SK-N-SH (cell line): ENCODE data around the gene TMEM267. TPM values are rescaled to one million over a fixed set of nuclear protein-coding genes. Genes with fewer than 3 reads are reported as not detected.

Experiments
- CTCF ChIA-PET: fragments of 300-600, 350-600 bp; formaldehyde crosslinking; extraction: SDS; loops from one replicate; lab custom pipeline; 2021; lab: Yijun Ruan, JAX
- POLR2A ChIA-PET: fragments of 350-600 bp; sonication (Branson Sonifier 250); formaldehyde crosslinking; extraction: SDS; loops from one replicate; lab custom pipeline; 2020; ENCODE audit warnings: antibody characterized with exemption, inconsistent platforms; lab: Yijun Ruan, JAX
- DNase-seq: peaks from one replicate; pipeline ENCODE4 v3.0.0; 2012
- H2AFZ ChIP-seq: fragments of 200-600 bp; sonication (generic); 2 replicates; pipeline ENCODE4 v1.8.1; 2016; ENCODE audit warnings: antibody characterized with exemption, mild to moderate bottlenecking, low read depth
- H3F3A ChIP-seq: fragments of 200-600 bp; sonication (generic); replicated peaks from 2 replicates; pipeline ENCODE3; 2016; ENCODE audit warnings: antibody characterized with exemption, mild to moderate bottlenecking; ENCODE audit not compliant: insufficient read depth
- H3K27ac ChIP-seq, 2 experiments: fragments of 200-500 bp in 1 of 2; fragments of 200-600 bp in 1 of 2; sonication (Bioruptor generic) in 1 of 2; sonication (generic), shearing (Covaris generic) in 1 of 2; 2 replicates each; pipeline versions ENCODE4 v1.5.1 to v1.6.1; 2014 to 2016; ENCODE audit warnings: low read depth in 2 of 2, inconsistent platforms in 1 of 2, low read length in 1 of 2, mild to moderate bottlenecking in 1 of 2, mixed read lengths in 1 of 2
- H3K27me3 ChIP-seq: fragments of 200-600 bp; sonication (generic), shearing (Covaris generic); 2 replicates; pipeline ENCODE4 v1.6.1; 2016; ENCODE audit warnings: mixed run types; ENCODE audit not compliant: insufficient read depth
- H3K36me3 ChIP-seq, 2 experiments: fragments of 200-500 bp in 1 of 2; fragments of 200-600 bp in 1 of 2; sonication (Bioruptor generic) in 1 of 2; sonication (generic) in 1 of 2; replicated peaks in 1 of 2; 2 replicates each; pipeline versions ENCODE3 to v1.5.1; 2014 to 2016; ENCODE audit warnings: low read length in 1 of 2, mild to moderate bottlenecking in 1 of 2; ENCODE audit not compliant: insufficient read depth in 2 of 2, control insufficient read depth in 1 of 2
- H3K4me1 ChIP-seq, 2 experiments: fragments of 200-500 bp in 1 of 2; fragments of 200-600 bp in 1 of 2; sonication (Bioruptor generic) in 1 of 2; sonication (generic), shearing (Covaris generic) in 1 of 2; 2 replicates each; pipeline versions ENCODE4 v1.5.1 to v1.6.1; 2014 to 2016; ENCODE audit warnings: low read depth in 1 of 2, low read length in 1 of 2, mixed run types in 1 of 2; ENCODE audit not compliant: insufficient read depth in 2 of 2, control insufficient read depth in 1 of 2
- H3K4me2 ChIP-seq: fragments of 200-600 bp; sonication (generic), shearing (Covaris generic); 2 replicates; pipeline ENCODE4 v1.6.1; 2017; ENCODE audit warnings: mixed run types
- H3K4me3 ChIP-seq, 2 experiments: fragments of 200-500 bp in 1 of 2; fragments of 200-600 bp in 1 of 2; sonication (Bioruptor generic) in 1 of 2; sonication (generic), shearing (Covaris generic) in 1 of 2; 2 replicates each; pipeline versions ENCODE4 v1.5.1 to v1.8.1; 2014 to 2016; ENCODE audit warnings: low read depth in 2 of 2, inconsistent platforms in 1 of 2, low read length in 1 of 2, mild to moderate bottlenecking in 1 of 2, mixed read lengths in 1 of 2, moderate library complexity in 1 of 2
- H3K79me2 ChIP-seq: fragments of 200-600 bp; sonication (generic); 2 replicates; pipeline ENCODE4 v1.8.1; 2017; ENCODE audit warnings: mild to moderate bottlenecking; ENCODE audit not compliant: insufficient read depth
- H3K9ac ChIP-seq: fragments of 200-600 bp; sonication (generic); 2 replicates; pipeline ENCODE4 v1.6.1; 2017; ENCODE audit warnings: mixed run types
- H3K9me2 ChIP-seq: fragments of 200-600 bp; sonication (generic); 2 replicates; pipeline ENCODE4 v1.6.1; 2017; ENCODE audit warnings: mixed run types
- H3K9me3 ChIP-seq: fragments of 200-600 bp; sonication (generic); 2 replicates; pipeline ENCODE4 v1.6.1; 2017; ENCODE audit warnings: mixed run types, mild to moderate bottlenecking, moderate library complexity
- H4K20me1 ChIP-seq: fragments of 200-600 bp; sonication (generic); 2 replicates; pipeline ENCODE4 v1.6.1; 2017; ENCODE audit warnings: mild to moderate bottlenecking, mixed run types; ENCODE audit not compliant: insufficient read depth
- CTCF ChIP-seq: fragments of 200-600 bp; sonication (generic); IDR thresholded peaks from 2 replicates; pipeline ENCODE4 v1.6.1; 2017; ENCODE audit warnings: antibody characterized with exemption, mild to moderate bottlenecking, moderate library complexity
- ELF1 ChIP-seq: IDR thresholded peaks from 2 replicates; pipeline ENCODE4 v1.4.0; 2012
- GABPA ChIP-seq: IDR thresholded peaks from 2 replicates; pipeline ENCODE4 v1.4.0; 2012; ENCODE audit warnings: low read depth, mild to moderate bottlenecking
- GATA2 ChIP-seq: sonication (generic); formaldehyde crosslinking; IDR thresholded peaks from 2 replicates; pipeline ENCODE4 v1.5.0; 2020; ENCODE audit warnings: mild to moderate bottlenecking, missing genetic modification reagents
- NRF1 ChIP-seq: IDR thresholded peaks from 2 replicates; pipeline ENCODE4 v1.6.1; 2012; ENCODE audit warnings: low read depth, mild to moderate bottlenecking, low read length
- PBX3 ChIP-seq: IDR thresholded peaks from 2 replicates; pipeline ENCODE4; 2012
- REST ChIP-seq: IDR thresholded peaks from 2 replicates; pipeline ENCODE4 v1.6.1; 2012; ENCODE audit warnings: mild to moderate bottlenecking, low read depth, low read length, moderate library complexity
- RFX5 ChIP-seq: IDR thresholded peaks from 2 replicates; pipeline ENCODE4 v1.6.1; 2012; ENCODE audit warnings: mild to moderate bottlenecking, improper control_type of control experiment, low read length
- SIN3A ChIP-seq: IDR thresholded peaks from 2 replicates; pipeline ENCODE4 v1.6.1; 2012; ENCODE audit warnings: low read depth, mild to moderate bottlenecking, low read length, moderate library complexity, borderline replicate concordance
- TCF12 ChIP-seq: IDR thresholded peaks from 2 replicates; pipeline ENCODE4 v1.4.0; 2012
- YY1 ChIP-seq: IDR thresholded peaks from 2 replicates; pipeline ENCODE4 v1.4.0; 2012; ENCODE audit warnings: low read depth, mild to moderate bottlenecking
- ZBTB33 ChIP-seq: IDR thresholded peaks from 2 replicates; pipeline ENCODE4 v1.4.0; 2012; ENCODE audit warnings: low read depth, borderline replicate concordance
- WGBS: methylation state at CpG from one replicate; pipeline ENCODE4 v1.1.6; 2017; ENCODE audit warnings: low lambda C conversion rate; 5-methylcytosine and 5-hydroxymethylcytosine counted together
- polyA plus RNA-seq, 3 experiments: library from polyadenylated mRNA; depleted of rRNA; stranded (reverse); fragments of >200 nt; gene quantifications; 2 replicates each; pipeline ENCODE4 v1.2.3, GENCODE V29; 2012

TMEM267 gene
- polyA plus RNA-seq, 1 of the 3 experiments (the other 2 are of a cell fraction): 5.7 TPM

GRCh38 chr5:43418561-43418960, 65.1 kb downstream of the TMEM267 start:
- Histone ChIP-seq H3K9me3 (no peaks in the 10 kb centered on the region), H3K79me2 (no peaks in the 10 kb centered on the region), H3K27ac (no peak overlapping the region), H3K27me3 (0 out of 2 replicates have a peak, but pooled peaks cover 5% of the 10 kb centered on the region), H4K20me1 (no peaks in the 10 kb centered on the region), H3K9ac (no peak overlapping the region), H2AFZ (no peak overlapping the region), H3K36me3 (no peaks in the 10 kb centered on the region), H3F3A (no peaks in the 10 kb centered on the region), H3K4me2 (no peak overlapping the region), H3K9me2 (no peaks in the 10 kb centered on the region), H3K4me1 (no peaks in the 10 kb centered on the region), H3K4me3 (no peak overlapping the region)
- no peak for DNase-seq
- CTCF ChIA-PET: no interaction called here
- POLR2A ChIA-PET: no interaction called here
- WGBS: 37% methylated on average over 2 of the region's 2 CpGs
- TF ChIP-seq YY1 (no peak), PBX3 (no peak), GATA2 (no peak), SIN3A (no peak), GABPA (no peak), NRF1 (no peak), REST (no peak), TCF12 (no peak), RFX5 (no peak), ZBTB33 (no peak)

- 18% methylated on average over 3 of the region's 3 CpGs for WGBS
- DNase-seq: no peak
- H3K9ac ChIP-seq: no peak overlapping the region
- no peaks in the 10 kb centered on the region for H3K9me3 ChIP-seq
- H3F3A ChIP-seq: no peaks in the 10 kb centered on the region
- no peak overlapping the region for H3K4me3 ChIP-seq
- ChIA-PET POLR2A (no interaction called here), CTCF (no interaction called here)
- no peaks in the 10 kb centered on the region for H3K9me2 ChIP-seq
- no peak overlapping the region for H3K27ac ChIP-seq
- H2AFZ ChIP-seq: no peak overlapping the region
- H3K36me3 ChIP-seq: no peaks in the 10 kb centered on the region
- no peaks in the 10 kb centered on the region for H4K20me1 ChIP-seq
- no peak overlapping the region for H3K4me2 ChIP-seq
- H3K79me2 ChIP-seq: no peaks in the 10 kb centered on the region
- 0 out of 2 replicates have a peak, but pooled peaks cover 5% of the 10 kb centered on the region for H3K27me3 ChIP-seq
- no peaks in the 10 kb centered on the region for H3K4me1 ChIP-seq
- TF ChIP-seq ELF1 (no peak), ZBTB33 (no peak), REST (no peak), CTCF (no peak)
These were observed 66.8 kb downstream of the TMEM267 start for GRCh38 chr5:43416803-43417394.
